ENCODE measurements around the gene GPR107.

Gene GPR107

GRCh38 chr9:130111786-130112537, 58.3 kb downstream of the GPR107 start:
- no peak for TF ChIP-seq CTCF (IDR thresholded peaks at IDR 0.05; ENCODE audit: low read depth, low read length, missing control alignments)
- no peak overlapping the region for H3K27ac ChIP-seq
- no peaks in the 10 kb centered on the region for H3K27me3 ChIP-seq (replicated peaks)
- H3K4me3 ChIP-seq (ENCODE audit: low read depth, low read length): no peak overlapping the region
- peaks cover 12% of the 10 kb centered on the region for H3K36me3 ChIP-seq (replicated peaks)
- in situ Hi-C loops (cut with HindIII; ENCODE audit: low pct_ligation_motif_present, low sequenced_read_pairs): no loop called here
- DNase-seq: no peak

GRCh38 chr9:130112538-130113151, 58.9 kb downstream of the GPR107 start:
- Histone ChIP-seq H3K27me3 (replicated peaks) (no peaks in the 10 kb centered on the region), H3K4me3 (ENCODE audit: low read depth, low read length) (no peak overlapping the region), H3K36me3 (replicated peaks) (peaks cover 8% of the 10 kb centered on the region), H3K27ac (no peak overlapping the region)
- in situ Hi-C loops (cut with HindIII; ENCODE audit: low pct_ligation_motif_present, low sequenced_read_pairs): no loop called here
- no peak for TF ChIP-seq CTCF (IDR thresholded peaks at IDR 0.05; ENCODE audit: low read depth, low read length, missing control alignments)
- DNase-seq: peak; percentile 33

GRCh38 chr9:130114741-130115140, 61.0 kb downstream of the GPR107 start:
- in situ Hi-C loops (cut with HindIII; ENCODE audit: low pct_ligation_motif_present, low sequenced_read_pairs): no loop called here
- Histone ChIP-seq H3K36me3 (replicated peaks) (peaks cover 5% of the 10 kb centered on the region), H3K27me3 (replicated peaks) (no peaks in the 10 kb centered on the region), H3K4me3 (ENCODE audit: low read depth, low read length) (no peak overlapping the region), H3K27ac (no peak overlapping the region)
- TF ChIP-seq CTCF (IDR thresholded peaks at IDR 0.05; ENCODE audit: low read depth, low read length, missing control alignments): no peak
- no peak for DNase-seq

DNA sequence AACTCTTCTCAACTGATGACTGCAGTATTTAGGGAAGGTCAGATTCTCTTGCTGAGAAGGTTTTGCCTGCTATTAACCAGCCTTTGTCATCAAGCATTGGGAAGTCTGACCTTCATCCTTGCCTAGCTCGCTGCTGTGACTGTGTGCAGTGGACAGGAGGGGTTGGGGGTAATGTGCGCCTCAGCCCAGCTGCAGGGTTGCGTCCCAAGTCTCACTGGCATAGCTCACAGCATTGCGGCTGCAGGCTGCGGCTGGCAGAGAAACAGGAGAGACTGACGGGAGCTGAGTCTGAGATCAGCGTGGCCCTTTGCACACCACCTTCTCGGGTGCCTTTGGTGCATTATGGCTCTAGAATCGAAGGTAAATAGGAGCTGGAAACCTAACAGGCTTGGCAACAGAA, 62.6 kb downstream of the GPR107 start:
- in situ Hi-C loops (cut with HindIII; ENCODE audit: low pct_ligation_motif_present, low sequenced_read_pairs): no loop called here
- no peak overlapping the region for H3K4me3 ChIP-seq (ENCODE audit: low read depth, low read length)
- no peak for DNase-seq
- H3K36me3 ChIP-seq (replicated peaks): peaks cover 9% of the 10 kb centered on the region
- H3K27ac ChIP-seq: no peak overlapping the region
- H3K27me3 ChIP-seq (replicated peaks): no peaks in the 10 kb centered on the region
- TF ChIP-seq CTCF (IDR thresholded peaks at IDR 0.05; ENCODE audit: low read depth, low read length, missing control alignments): no peak

- H3K27ac ChIP-seq: no peak overlapping the region
- DNase-seq: no peak
- in situ Hi-C loops (cut with HindIII; ENCODE audit: low pct_ligation_motif_present, low sequenced_read_pairs): no loop called here
- no peak for TF ChIP-seq CTCF (IDR thresholded peaks at IDR 0.05; ENCODE audit: low read depth, low read length, missing control alignments)
- H3K27me3 ChIP-seq (replicated peaks): no peaks in the 10 kb centered on the region
- H3K36me3 ChIP-seq (replicated peaks): peaks cover 4% of the 10 kb centered on the region
- no peak overlapping the region for H3K4me3 ChIP-seq (ENCODE audit: low read depth, low read length)
These were observed 63.7 kb downstream of the GPR107 start for GRCh38 chr9:130117376-130117775.
